ENCODE results near the gene OXCT1. TPM values are rescaled to one million over a fixed set of nuclear protein-coding genes. Genes with fewer than 3 reads are reported as not detected.

OXCT1 gene
- total and polyA plus RNA-seq, 2 of the 4 experiments (the other 2 are of a cell fraction) = 14.2 to 16.3 TPM

GRCh38 chr5:41832430-41832829 is 37.8 kb downstream of the OXCT1 start:
- TF ChIP-seq FOS (IDR thresholded peaks at IDR 0.05; ENCODE audit: low read depth, low read length) = no peak
- dilution Hi-C loops (cut with HindIII; ENCODE audit: low sequenced_read_pairs, unreplicated experiment) = no loop called here

More at GRCh38 chr5:41832430-41832829, 37.8 kb downstream of the OXCT1 start:
- H3K36me3 ChIP-seq (ENCODE audit: control insufficient read depth, insufficient read depth, low read length) = no peaks in the 10 kb centered on the region; the same call in none of the 2 replicates
- no peak overlapping the region for H3K14ac ChIP-seq (replicated peaks; ENCODE audit: low read depth, low read length)
- no peak overlapping the region for H3K9ac ChIP-seq (ENCODE audit: low read depth, low read length)
- no peaks in the 10 kb centered on the region for H4K20me1 ChIP-seq (ENCODE audit: insufficient read depth, low read length)
- H3K56ac ChIP-seq (ENCODE audit: extremely low read depth, insufficient read depth, low read length) = no peak overlapping the region
- no peak overlapping the region for H3K4me2 ChIP-seq (ENCODE audit: low read depth, low read length)
- no peaks in the 10 kb centered on the region for H3K9me3 ChIP-seq (ENCODE audit: control insufficient read depth, insufficient read depth, low read length)
- 100% methylated on average over 1 of the region's 3 CpGs; no CpG with 5 or more reads in 1 of the 2 experiments for WGBS, 2 experiments (ENCODE audit: extremely low coverage in 2 of 2, insufficient read length in 1 of 2)
- H3K4me1 ChIP-seq (ENCODE audit: control insufficient read depth, insufficient read depth, low read length) = peaks cover 7% of the 10 kb centered on the region
- no peaks in the 10 kb centered on the region for H3K27me3 ChIP-seq (ENCODE audit: control insufficient read depth, insufficient read depth, low read length)
- peaks cover 4 to 7% of the 10 kb centered on the region in 2 experiments; a peak in 2 of 4 replicates for H3K79me1 ChIP-seq (ENCODE audit: low read depth in 1 of 2, low read length in 2 of 2)
- H3K23ac ChIP-seq (ENCODE audit: low read depth, low read length) = no peak overlapping the region
- no peak overlapping the region for H2BK120ac ChIP-seq (ENCODE audit: low read depth, low read length)
- no peak overlapping the region for H3K4me3 ChIP-seq (ENCODE audit: insufficient read depth, low read depth, low read length)
- no peak overlapping the region for H3K27ac ChIP-seq (ENCODE audit: insufficient read depth, low read length)
- no TSS peak for BruUV-seq (replicated peaks)
- no peak overlapping the region for H2AFZ ChIP-seq (replicated peaks; ENCODE audit: low read length, poor library complexity)
- no peak overlapping the region for H2BK5ac ChIP-seq (ENCODE audit: low read depth, low read length, poor library complexity, severe bottlenecking)
- no peak overlapping the region for H2BK15ac ChIP-seq (ENCODE audit: low read depth, low read length)
- H4K8ac ChIP-seq (ENCODE audit: low read depth in 2 of 2, low read length in 2 of 2) = no peak overlapping the region
- no peak overlapping the region for H2AK5ac ChIP-seq (ENCODE audit: low read depth, low read length)
- in situ Hi-C loops (cut with MboI; ENCODE audit: low sequenced_read_pairs) (loop anchor here (10.0 to 25.0 kb wide), 2 partner anchors 570 to 928 kb away; partner anchors contain the start of gene C7), intact Hi-C loops (cut with micrococcal nuclease) (no loop called here)
- H2BK20ac ChIP-seq (ENCODE audit: low read depth, low read length) = no peak overlapping the region
- ATAC-seq (ENCODE audit: low read depth) (no peak), DNase-seq (no peak)
- no peak overlapping the region for H4K91ac ChIP-seq (ENCODE audit: insufficient read depth, low read depth, low read length)
- ChIA-PET CTCF (no interaction called here), POLR2A (ENCODE audit: unreplicated experiment) (no interaction called here)
- peaks cover 4% of the 10 kb centered on the region for H3K9me1 ChIP-seq (ENCODE audit: insufficient read depth, low read length)
- no peak overlapping the region for H2AK9ac ChIP-seq (replicated peaks; ENCODE audit: low read depth, low read length, poor library complexity)
- H3K18ac ChIP-seq (ENCODE audit: low read depth, low read length) = no peak overlapping the region
- no peak overlapping the region for H4K5ac ChIP-seq (ENCODE audit: low read depth, low read length)
- no peak overlapping the region for H3K4ac ChIP-seq (ENCODE audit: low read depth, low read length)
